GM19372 (cell line): ENCODE measurements around the gene SSTR3.

Experiments
- ATAC-seq: cut with Tn5 transposase; IDR thresholded peaks from one replicate; pipeline ENCODE4 v1.9.1; 2021; ENCODE audit warnings: mild to moderate bottlenecking, low read depth, moderate library complexity; ENCODE audit not compliant: unreplicated experiment

SSTR3 gene

DNA sequence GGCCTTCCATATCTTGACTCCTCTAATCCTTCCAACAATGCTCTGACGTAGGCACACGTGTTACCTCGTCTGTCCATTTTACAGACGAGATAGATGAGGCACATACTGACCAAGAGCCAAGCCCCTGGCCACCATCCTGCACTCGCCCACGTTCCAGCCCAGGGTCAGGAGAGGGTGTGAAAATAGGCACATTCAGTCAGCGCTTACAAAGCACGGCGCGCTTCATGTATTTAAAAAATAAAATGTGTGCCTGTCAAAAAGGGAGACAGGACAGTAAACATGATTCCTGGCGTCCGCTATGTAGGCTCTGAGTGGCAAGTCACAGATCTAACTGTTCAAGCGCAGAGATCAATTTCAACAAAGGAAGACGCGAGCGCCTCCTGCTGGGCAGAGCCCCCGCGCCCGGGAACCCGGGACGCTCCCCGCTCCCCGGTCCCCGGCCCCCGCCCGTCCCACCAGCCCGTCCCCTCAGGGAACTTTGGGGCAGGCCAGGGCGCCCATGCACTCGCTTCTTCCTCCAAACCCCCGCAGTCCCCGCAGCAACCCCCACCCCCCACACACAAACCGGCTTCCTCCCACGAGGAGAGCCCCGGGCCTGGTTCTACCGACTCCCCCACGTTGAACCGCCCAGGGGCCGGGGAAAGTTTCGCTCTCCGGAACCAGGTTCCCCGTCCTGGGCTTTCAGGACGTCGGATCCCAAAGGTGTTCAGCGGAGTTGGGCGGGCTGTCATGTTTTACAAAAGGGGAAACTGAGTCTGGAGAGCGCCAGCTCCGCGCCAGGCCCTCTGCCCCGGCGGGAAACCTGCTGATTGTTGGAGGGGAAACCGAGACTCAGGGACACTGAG lies 13.8 kb downstream of the SSTR3 start:
- ATAC-seq = no peak

DNA sequence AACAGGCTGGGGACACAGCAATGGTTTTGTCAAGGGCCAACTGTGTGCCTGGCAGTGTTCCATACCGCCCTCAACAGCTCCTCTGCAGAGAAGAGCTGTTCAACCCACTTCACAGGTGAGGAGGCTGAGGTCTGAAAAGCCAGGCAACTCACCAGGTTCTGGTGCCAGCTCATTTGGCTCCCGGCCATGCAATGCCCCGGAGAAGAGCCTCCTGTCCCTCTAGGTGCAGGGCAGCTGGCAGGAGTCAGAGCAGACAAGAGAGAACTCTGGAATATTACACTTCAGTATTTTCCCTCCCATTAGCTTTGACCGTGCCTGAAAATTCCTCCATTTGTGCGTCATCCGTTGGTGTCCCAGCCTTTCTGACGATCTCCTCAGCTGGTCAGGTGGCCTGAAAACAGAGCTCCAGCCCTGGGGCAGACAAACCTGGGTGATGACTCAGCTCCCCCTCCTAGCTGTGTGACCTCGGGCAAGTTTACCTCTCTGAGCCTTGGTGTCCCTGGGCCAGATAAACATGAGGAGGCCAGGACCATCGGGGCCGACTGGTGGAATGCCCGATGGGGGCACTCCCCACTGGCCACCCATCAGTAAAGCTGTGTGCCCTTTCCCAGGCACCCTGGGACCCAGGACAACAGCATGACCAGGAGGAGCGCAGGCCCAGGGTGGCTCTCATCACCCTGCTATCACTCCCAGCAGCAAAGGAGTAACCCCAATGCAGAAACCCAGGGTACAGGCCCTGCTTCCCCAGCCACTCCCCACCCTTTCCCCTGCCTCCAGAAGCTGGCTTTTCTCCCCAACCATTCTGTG lies 14.6 kb downstream of the SSTR3 start:
- no peak for ATAC-seq

GRCh38 chr22:37196539-37197450 lies 15.5 kb downstream of the SSTR3 start:
- no peak for ATAC-seq

DNA sequence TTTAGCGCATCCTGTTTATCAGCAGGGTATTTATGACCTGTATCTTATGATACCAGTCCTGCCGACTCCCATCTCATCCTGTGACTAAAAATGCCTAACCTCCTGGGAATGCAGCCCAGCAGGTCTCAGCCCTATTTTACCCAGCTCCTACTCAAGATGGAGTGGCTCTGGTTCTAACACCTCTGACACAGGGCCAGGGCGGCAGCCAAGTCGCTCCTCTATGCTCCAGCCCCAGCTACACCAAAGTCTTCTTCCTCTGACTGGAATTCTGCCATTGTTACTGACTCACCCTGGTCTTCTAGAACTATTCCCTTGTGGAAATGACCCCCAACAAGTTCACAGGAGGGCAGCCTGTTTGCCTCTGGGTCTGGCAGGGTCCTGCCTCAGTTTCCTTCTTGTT lies 16.4 kb downstream of the SSTR3 start:
- ATAC-seq = no peak

GRCh38 chr22:37194750-37195149 lies 17.5 kb downstream of the SSTR3 start:
- ATAC-seq = no peak

GRCh38 chr22:37193629-37194191 lies 18.6 kb downstream of the SSTR3 start:
- ATAC-seq = no peak

- no peak for ATAC-seq
Observed at GRCh38 chr22:37192741-37193140, 19.5 kb downstream of the SSTR3 start.

GRCh38 chr22:37192204-37192603 lies 20.1 kb downstream of the SSTR3 start:
- no peak for ATAC-seq

GRCh38 chr22:37190262-37190780 lies 22.0 kb downstream of the SSTR3 start:
- no peak for ATAC-seq

- ATAC-seq = no peak
Observed at GRCh38 chr22:37188901-37189466, 23.3 kb downstream of the SSTR3 start.

DNA sequence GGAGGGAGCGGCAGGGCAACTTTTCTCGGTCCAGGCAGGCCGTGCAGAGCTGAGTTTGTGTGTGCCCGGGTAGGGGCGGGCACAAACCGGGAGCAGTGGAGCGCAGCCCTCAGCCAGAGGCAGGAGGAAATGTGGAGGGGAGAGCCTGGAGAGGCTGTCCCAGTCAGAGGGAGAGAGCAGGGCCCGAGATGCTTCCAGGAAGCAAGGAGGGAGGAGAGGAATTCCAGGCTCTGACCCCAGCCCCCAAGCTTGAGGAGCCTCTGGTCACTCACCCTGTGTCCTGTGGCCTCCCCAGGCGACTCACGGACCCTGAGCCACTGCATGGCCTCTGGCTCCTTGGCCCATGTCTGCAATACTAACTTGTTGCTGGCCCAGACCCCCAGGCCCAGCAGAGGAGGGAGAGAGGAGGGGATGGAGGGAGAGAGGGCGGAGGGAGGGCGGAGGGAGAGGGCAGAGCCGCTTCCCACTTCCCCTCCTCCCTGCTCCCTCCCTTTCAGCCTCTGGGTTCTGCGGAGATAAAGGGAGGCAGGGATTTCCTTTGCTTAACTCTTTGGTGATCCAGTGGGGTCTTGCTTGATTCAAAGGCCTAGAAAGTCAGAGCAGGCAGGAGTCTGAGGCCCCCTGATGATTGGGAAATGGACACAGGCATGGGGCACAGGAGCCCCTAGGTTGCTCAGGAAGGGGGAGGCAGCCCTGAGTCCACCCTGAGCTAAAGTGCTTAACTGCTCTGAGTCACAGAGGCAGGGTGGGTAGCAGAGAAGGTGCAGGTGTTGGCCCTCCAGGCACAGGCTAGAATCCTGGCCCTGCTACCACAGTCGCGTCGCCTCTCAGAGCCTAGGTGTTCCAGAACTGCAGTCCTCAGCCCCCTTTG lies 24.2 kb downstream of the SSTR3 start, which contains the start of gene C1QTNF6:
C1QTNF6 (minus strand) TSS at position 357 of the 871 bp plus-strand sequence; CDS start at position 323, 34 bp downstream.
- ATAC-seq = no peak

DNA sequence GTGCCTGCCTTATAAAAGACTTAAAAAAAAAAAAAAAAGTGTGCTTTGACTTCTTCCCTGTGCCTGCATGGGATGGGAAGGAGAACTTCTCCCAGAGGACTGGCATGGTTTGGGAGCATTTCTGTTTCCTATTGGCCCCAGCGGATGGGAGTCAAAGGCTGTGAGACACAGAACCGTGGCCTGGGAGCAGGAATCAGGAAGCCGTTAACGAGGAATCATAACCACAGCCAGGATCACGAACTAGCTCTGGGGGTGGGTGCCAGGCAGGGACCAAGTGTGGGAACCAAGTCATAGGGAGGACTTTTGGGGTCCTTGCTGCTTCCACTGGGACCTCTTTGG lies 24.8 kb downstream of the SSTR3 start:
- no peak for ATAC-seq

GRCh38 chr22:37186997-37187522 lies 25.2 kb downstream of the SSTR3 start:
- no peak for ATAC-seq

DNA sequence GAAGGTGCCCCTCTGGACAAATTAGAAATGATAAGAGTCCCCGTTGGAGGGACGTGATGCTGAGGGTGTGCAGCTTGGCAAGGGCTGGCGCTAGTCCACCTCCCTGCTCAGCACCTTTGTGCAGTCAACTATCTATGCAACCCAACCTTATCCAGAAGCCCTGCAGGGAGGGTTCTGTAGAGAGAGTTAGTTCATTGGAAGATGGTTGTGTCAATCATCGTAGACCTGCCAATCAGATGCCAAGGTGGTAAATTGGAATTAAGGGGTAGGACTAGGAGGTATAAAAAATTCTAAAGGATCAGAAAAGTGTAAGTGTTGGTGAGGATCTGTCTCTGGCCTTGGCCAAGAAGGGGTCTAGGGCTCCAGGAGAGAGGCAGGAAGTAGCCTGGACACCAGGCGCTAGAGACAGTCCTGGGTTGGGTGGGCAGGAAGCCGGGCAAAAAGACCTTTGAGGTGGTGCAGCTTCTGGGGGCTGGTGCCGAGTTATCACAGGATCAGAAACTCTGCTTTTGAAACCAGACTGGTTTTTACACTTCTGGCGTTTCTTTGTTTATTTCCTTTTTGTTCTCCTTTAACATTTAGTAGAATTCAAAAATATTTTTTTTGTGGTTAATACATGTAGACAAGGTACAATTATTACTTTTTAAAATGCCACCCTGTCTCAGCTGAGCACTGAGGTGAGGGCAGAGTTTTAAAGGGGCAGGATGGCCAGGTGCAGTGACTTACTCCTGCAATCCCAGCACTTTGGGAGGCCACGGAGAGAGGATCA lies 25.9 kb downstream of the SSTR3 start:
- ATAC-seq = no peak

DNA sequence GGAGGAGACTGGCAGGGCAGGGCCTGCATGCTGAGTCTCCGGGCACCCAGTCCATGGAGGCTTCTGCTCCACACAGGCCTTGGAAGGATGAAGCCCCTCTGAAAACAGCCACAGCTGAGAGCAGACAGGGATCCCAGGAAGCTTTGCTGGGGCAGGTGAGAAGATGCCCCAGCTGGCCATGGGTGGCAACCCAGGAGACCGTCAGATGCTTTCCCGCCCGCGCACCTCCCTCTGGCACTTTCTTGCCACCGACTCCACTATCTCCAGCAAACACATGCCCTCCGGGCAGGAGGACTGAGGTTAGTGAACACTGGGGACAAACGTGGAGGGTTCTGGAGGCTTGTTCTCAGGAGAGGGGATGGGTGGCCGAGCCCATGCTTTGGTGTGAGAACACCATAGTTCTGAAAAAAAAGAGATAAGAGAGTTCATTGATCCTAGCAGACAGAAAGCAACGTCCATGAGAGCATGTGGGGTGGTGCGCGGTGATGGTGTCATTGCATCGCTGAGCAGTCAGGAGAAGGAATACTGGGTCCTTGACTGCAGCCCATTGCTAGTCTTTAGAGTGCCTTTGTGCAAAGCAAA lies 26.5 kb downstream of the SSTR3 start:
- no peak for ATAC-seq

DNA sequence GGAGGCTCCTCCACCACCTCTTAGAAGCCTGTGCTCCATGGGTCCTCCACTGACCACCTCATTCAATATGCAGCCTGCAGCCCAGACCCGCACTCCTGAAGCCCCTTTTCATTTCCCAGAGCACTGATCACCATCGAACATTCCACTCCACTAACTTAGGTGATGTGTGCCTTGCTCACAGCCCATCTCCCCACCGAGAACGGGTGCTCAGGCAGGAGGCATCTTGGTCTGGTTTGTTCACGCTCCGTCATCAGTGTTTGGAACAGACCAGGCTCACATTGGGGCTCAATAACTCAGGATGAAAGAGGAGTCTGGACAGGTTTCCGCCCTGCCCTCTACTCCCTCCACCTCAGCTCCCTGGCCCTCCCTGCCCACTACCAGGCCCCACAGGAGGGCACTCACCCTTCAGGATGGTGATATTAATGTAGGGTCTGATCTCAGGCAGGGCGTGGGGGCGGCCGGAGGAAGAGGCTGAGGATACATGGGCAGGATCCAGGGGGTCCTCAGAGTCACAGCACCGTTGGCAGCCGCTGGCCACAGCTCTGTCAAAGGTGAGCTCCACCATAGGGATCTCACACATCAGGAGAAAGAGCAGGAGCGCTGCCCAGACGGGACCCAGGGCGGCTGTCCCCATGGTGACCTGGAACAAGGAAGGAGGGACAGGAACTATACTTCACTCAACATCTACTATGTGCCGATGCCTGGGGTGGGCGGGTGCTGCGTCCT lies 27.3 kb downstream of the SSTR3 start:
- no peak for ATAC-seq

GRCh38 chr22:37184380-37184755 lies 27.9 kb downstream of the SSTR3 start:
- ATAC-seq = no peak
